OCI-LY7 (cell line): Measurements from ENCODE around the gene TMEM167B.

Experiments used
- CTCF ChIP-seq: fragments of 200-600 bp; sonication (generic); conservative IDR thresholded peaks from 2 replicates; pipeline ENCODE4 v1.5.1; 2014; ENCODE audit warnings: mild to moderate bottlenecking, antibody characterized with exemption, low read length, moderate library complexity, mixed read lengths
- EZH2phosphoT487 ChIP-seq: fragments of 200-600 bp; sonication (generic); IDR thresholded peaks from 2 replicates; pipeline ENCODE4 v1.6.1; 2018; ENCODE audit warnings: low read depth, borderline replicate concordance, mild to moderate bottlenecking, mixed run types, antibody characterized with exemption, low read length, moderate library complexity, mixed read lengths

GRCh38 chr1:109069294-109069693 is 21.3 kb upstream of the TMEM167B start:
- TF ChIP-seq CTCF (no peak), EZH2phosphoT487 (no peak)
